Stimulated activated CD4-positive, alpha-beta T cell treated with anti-CD3 and anti-CD28 coated beads, Interleukin-1b, Interleukin-23, amount 100 ng/mL, for 48 hours (primary cell): Measurements from ENCODE around the gene TMEM132C.

ENCODE experiments used
- DNase-seq: peaks from one replicate; pipeline ENCODE4 v3.0.0-alpha.2; 2020

TMEM132C gene

DNA sequence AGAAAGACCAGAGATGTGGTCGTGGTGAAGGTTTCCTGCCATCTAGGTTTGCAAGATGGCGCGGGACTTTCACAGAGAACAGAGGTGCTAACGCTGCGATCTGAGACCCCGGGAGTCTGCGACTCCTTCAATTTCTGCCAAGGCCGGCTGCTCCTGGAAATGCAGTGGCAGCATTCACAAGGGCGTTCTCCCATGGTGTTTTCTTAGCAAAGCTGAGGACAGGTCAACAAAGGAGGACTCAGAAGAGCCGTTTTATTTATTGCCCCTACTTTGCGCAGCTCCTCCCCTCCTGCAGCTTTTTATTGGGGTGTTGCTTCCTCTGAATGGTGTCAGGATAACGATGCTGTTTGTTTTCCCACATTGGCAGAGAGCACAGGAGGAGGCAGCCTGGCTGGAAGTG lies 86.3 kb downstream of the TMEM132C start:
- no peak for DNase-seq

DNA sequence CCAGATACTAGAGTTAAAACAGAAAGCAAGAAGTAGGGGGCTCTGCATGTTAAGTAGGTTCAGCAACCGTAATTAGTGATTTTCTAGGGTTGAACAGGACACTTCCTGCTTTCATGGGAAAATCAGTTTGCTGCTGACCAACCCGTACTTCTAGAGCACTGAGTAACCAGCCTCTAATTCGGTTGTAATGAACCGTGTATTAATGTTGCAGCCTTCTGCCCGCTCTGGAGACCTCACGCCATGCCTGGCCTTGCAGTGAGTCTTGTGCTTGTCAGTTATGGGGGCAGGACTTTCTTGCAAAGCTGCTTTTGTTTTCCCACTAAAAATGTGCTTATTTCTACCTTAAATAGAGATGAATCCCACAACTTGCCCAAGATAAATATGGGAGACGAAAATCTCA lies 89.6 kb downstream of the TMEM132C start:
- DNase-seq, result no peak

DNA sequence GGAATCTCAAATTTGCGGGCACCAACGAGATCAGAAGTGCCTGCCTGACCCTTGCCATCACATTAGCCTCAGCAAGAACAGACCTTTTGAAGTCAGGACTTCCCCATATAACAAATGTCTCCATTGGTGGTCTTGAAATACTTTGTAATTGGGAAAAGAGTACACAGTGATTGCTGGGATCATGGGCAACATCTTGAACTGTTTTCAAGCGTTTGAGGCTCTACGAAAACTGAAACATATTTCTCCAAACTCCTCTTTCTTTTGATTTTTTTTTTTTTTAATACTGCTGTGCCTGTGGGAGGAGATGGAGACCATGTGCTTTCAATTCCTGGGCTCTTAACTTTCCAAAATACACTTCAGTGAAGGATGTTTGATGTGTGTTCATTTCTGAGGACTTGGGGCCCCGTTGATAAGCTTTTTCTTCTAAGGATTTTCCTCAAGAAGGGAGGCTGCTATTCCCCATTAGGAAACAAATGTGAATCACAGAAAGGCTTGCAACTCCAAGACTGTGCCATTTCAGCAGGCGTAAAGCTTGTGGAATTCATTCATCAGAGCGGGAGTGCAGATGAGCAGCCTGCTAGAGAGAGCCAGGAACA lies 94.5 kb downstream of the TMEM132C start:
- no peak for DNase-seq

DNA sequence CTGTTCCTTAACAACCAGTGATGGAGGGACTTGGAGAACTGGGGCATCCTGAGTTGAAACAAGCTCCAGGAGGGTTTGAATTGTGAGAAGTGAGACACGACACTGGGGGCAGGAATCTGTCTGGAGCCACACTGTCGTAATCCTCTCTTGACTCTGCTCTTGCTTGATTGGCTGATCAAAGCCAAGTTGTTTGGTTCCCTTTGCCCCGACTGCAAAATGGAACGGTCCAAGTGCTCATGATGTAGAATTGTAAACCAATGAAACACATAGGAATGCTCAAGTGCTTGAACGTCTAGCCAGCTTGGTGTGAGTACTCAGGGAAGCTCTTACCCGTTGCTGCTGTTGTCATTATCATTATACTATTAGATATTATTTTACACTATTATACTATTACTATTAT lies 98.1 kb downstream of the TMEM132C start:
- DNase-seq, result no peak

DNA sequence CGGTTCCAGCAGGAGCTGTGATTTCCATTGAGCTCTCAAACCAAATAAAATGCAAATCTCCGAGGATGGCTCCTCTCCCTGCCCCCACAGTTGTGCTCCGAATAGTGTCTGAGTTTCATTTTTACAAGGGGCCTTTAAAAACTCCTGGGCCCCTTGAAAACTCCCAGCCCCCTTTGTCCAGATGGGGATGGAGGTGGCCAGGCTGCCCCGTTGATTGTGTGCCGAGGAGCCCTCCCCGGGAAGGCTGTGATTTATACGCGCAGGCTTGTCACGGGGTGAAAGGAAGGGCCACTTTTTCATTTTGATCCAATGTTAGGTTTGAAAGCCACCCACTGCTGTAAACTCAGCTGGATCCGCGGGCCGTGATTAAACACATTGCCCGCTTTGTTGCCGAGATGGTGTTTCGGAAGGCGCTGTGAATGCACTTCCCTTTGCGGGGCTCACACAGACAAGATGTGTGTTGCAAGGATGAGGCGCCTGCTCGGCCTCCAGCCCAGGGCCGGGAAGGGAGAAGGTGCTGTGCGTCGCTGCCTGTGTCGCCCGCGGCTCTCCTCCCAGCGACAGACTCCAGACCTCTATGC lies 98.8 kb downstream of the TMEM132C start:
- no peak for DNase-seq

DNA sequence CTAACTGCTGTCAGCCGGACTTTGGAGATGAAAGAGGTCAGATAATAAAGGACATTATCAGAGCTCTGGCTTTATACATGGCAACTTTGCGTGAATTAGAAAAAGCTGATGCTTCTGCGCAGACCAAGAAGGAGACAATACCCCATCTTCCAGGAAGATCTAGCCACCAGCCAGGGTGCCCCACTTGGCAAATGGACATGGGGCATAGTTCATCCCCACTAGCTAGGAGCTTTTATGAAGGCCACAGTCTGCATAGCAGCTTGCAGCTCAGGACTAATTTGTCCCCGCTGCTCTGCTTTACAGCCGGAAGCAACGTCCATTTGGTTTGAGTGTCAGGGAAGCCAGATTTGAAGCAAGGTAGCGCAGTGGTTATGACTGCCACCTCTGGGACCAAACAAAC lies 101.0 kb downstream of the TMEM132C start:
- DNase-seq, result no peak

DNA sequence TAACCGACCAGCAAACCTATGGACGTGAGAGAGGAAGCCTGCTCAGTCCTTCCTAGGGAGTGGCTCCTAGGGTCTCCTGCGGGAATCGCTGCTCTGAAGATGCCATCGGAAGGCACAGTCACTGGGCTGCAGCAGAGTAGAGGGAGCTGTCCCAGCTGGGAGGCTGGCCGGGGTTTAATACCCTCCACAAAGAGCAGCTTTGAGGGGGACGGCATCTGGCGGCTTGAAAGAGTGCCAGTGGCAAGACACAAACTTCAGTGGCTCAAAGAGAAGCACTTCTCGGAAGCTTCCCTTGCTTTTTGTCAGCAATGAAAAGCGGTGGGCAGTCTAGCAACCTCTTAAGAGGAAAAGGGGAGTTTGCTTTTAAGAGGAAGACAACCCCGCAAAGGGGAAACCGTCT lies 114.6 kb downstream of the TMEM132C start:
- DNase-seq, result no peak

DNA sequence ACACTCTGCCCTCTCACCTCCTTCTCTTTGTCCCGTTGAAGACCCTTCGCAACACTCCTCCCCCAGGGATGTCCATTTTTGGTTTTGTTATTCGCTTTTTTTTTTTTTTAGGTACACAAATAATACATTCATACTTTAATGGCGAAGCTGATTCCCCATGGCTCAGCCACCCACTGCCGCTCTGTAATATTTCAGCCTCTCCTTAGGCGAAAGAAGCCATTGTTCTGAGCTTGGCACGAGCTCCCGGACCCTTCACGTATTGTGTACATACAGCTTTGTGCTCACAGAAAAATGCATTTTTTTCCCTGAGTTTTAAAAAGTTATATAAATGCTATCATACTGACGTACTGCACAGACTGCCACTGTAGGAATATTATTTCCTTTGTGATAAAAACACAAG lies 115.0 kb downstream of the TMEM132C start:
- DNase-seq, result no peak

DNA sequence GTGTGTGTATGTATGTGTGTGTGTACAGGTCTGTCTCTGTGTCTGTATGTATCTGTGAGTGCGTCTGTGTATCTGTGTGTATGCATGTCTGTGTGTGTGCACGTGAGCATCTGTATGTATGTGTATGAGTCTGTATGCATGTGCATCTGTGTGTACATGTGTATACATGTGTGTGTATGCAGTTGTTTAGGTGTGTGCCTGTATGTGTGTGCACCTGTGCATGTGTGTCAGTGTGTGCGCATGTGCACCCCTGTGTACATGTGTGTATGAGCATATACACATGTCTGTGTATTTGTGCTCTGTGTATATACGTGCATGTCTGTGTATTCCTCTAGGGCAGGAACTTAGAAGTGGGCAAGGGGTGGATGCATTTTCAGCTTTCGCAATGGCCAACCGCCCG lies 116.0 kb downstream of the TMEM132C start:
- DNase-seq, result no peak

DNA sequence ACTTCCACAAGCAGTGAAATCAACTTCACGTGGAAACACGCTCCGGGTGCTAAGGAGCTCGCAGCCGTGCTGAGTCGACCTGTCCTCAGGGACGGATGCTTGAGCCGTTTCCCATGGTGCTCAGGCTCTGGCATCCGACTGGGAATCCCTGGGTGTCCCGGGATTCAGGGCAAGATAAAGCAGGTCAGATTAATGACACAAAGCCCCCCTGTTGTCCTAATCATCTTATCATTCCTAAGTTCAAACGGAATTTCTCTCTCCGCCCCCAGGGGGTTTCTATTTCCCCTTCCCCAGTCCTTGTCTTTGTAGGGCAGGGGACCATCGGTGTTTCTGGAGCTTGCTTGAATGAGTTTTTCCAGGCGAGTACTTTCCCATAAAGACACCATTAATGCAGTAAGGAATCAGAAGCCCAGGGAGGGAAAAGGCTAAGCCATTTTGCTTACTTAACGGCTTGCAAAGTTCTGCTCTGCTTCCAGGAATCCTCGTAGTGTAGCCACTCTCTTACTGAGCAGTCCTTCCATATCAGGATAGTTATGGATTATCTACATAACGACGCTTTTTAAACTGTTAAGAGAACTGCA lies 116.5 kb downstream of the TMEM132C start:
- DNase-seq, result no peak

DNA sequence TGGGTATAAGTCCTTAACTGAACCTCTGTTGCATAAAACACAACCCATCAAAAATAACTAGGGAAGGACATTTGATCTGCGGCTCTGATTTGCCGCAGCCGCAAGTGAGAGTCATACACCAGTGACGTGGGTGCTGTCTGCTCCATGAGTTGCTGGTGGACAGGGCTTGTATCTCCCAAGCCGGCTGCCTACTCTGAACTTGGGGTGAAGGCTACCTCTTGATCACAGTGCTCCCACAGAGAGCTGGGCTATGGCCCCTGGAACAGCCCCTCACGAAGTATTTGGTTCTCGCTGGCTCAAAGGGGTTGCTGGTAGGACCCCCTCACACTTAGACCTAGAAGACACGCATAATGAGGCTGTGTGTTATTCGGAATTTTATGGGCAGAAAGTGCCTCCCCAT lies 118.8 kb downstream of the TMEM132C start:
- DNase-seq, result no peak

DNA sequence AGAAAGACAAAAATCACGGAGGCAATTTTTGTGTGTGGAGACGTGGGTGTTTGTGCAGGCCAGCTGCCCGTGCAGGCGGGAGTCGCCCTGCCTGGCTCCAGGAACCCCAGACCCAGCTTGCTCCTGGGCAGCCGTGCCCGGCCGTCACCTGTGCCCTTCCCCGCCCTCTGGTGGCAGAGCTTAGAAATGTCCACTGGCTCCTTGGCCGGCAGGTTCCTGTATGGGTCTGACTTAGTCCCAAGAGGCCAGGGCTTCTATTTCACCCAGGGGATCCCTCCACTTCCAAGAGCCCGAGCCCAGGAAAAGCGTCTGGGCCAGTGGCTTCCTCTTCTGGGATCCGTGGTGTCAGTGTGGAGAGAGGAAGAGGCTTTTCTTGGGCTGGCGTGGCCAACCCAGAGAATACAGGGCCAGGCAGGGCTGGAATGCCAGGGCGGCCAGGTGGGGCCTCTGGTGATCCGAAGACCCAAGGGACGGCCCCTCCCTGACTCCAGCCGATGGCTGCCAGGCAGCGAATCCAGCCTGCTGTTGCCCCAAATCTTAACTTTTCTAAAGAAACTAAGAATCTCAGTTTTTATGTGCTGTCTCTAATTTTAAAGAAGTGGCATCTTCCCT lies 120.9 kb downstream of the TMEM132C start:
- DNase-seq, result peak; percentile 6

DNA sequence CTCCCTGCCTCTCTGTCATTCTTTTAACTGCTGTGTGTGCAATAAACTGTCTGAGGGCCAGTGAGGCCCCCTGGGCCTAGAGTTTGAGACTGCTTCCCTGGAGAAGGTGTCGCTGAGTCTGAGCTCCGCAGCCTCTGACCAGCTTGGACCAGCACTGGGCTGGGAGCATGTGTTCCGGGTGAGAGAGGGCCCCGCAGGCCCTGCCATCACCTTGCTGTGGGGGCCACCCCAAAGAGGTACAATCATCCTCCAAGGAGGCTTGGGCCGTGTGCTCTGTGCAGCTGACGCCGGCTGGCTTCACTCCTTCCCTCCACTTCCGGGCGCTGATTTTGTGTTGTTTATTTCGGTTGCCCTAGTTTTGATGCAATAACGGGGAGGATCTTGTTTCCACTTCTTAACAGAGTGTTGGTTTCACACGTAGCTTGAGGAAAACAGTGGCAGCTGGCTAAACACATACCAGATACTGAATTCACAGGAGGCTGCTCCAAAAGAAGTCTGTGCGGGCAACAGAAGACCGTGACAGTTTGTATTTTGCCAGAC lies 121.6 kb downstream of the TMEM132C start:
- no peak for DNase-seq

DNA sequence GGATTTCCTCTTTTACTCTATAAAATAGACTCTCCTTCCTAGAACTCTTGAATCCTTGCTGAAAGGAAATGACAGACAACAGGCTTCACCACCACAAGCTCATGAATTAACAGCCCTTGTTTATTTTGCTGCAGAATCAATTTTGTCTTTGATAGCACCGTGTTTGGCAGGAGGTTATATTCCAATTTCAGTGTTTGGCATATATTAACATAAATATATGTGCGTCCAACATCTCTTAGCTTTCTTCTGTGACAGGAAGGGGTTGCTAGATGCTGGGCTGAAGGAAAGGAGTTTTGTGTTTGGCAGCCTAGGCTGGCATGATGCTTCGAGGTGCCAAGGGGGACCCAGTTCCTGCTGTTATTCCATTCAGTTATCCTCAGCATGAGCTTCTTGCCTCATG lies 126.4 kb downstream of the TMEM132C start:
- no peak for DNase-seq

DNA sequence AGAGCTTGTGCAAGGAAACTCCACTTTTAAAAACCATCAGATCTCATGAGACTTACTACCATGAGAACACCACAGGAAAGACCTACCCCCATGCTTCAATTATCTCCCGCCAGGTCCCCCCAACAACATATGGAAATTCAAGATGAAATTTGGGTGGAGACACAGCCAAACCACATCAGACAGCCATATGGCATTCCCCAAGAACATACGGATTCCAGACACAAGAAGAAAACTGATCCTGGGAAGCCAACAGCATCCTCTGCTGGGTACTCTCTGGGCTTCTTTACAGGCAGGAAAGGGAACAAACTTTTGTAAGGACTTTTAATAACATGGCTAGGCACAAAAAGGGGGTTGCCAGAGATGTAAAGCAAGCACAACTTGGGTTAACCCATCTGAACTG lies 127.2 kb downstream of the TMEM132C start:
- no peak for DNase-seq

DNA sequence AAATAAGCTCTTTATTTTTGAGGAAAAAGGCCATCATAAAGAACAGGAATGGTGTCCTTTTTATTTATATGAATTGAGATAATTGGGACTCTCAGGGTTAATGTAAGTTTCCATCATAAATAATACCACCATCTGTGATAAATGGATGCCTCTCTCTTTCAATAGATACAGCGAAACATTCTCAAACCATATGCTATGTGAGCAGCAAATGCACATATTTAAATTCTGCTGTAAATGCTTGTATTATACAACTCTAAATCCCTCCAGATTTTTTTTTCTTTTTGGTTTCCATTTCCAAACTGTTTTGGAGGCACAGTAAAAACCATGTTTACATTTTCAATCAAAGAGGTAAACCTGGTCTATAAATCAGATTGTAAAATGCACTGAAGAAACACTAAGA lies 132.3 kb downstream of the TMEM132C start:
- no peak for DNase-seq

DNA sequence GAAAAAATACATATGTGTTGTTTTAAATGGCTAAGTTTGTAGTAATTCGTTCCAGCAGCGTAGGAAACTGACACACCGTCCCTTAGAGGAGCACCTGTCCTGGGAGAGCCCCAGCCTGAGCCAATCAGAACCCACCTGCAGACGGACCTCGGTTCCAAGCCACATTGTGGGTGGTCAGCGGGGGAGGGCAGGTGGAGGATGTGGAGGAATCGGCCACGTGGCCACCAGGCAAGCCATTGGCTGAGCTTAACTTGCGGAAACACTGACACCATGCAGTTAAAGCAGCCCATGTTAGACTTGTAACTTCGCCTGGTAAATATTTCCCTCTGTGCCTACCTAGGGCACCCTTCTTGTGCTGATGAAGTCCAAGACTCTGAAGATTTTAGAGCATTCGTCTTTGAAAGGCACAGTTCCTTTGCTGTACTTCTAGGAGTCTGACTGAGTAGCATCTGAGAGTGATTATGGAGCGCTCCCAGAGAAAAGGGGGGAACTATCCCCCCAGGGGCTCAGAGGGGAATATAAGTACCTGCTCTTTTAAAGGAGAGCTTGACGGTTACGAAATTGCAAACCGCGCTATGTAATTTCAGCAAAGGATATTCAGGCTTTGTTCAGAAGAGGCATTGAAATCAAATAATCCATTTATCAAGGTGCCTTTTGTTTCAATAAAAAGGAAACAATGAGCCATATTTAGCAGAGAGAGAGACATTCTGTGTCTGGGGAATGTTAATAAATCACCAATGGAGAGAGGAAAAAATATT lies 135.7 kb downstream of the TMEM132C start:
- no peak for DNase-seq

DNA sequence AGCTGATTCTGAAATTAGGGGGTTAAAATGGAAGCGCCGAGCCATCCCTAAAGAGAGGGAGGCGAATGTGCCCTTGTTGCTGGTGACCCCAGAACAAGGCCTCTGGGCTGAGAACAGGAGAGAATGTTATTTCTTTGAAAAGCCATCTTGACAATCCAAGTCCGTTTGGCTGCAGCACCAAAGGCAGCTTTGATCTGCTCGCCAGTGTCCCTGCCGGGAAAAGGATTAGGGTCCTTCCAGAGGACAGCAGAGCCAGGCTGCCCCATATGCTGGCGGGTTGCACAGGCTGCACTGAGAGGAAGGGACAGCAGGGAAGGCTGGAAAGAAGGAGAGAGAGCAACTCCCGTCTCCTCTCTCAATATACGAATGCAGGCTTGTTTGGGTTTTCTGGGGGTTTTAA lies 141.7 kb downstream of the TMEM132C start:
- no peak for DNase-seq

DNA sequence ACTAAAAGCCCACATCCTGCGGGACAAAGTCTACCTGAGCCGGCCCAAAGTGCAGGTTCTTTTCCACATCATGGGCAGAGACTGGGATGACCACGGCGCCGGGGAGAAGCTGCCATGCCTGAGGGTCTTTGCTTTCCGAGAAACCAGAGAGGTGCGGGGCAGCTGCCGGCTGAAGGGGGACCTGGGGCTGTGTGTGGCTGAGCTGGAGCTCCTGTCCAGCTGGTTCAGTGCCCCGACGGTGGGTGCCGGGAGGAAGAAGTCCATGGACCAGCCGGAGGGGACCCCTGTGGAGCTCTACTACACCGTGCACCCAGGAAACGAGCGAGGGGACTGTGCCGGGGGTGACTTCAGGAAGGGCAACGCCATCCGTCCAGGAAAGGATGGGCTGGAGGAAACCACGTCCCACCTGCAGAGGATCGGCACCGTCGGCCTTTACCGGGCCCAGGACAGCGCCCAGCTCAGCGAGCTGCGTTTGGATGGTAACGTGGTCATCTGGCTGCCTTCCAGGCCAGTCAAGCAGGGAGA lies 148.1 kb downstream of the TMEM132C start:
- DNase-seq, result no peak

DNA sequence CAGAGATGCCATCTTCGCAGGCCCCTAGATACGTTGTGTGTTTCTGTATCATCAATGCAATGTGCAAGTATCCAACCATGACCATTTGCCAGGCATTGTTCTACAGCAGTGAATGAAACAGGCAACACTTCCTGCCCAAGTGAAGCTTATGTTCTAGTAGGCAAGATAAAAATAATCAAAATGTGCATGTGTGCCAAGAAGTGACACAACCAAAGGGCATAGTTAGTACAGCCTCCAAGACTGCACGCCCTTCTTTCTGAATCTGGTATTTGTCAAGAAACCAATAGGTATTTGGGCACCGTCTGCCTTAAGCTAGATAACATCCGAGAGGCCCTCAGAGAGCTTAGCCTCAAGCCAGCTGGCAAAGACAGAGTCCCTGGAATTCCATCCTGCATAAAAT lies 152.0 kb downstream of the TMEM132C start:
- DNase-seq, result no peak

DNA sequence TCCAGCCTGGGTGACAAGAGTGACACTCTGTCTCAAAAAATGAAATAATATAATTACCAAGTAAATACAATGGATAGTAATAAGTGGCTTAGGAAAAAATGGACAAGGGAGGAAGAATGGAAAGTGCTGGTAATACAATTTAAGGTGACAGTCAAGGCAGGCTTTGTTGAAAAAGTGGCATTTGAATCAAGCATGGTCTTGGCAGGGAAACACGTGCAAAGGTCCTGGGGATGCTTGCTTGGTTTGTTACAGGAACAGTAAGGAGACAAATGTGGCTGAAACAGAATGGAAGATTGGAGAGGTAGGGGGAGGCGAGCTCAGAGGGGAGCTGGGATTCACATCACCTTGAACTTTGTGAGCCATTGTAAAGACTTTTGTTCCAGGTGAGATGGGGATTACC lies 153.2 kb downstream of the TMEM132C start:
- no peak for DNase-seq

DNA sequence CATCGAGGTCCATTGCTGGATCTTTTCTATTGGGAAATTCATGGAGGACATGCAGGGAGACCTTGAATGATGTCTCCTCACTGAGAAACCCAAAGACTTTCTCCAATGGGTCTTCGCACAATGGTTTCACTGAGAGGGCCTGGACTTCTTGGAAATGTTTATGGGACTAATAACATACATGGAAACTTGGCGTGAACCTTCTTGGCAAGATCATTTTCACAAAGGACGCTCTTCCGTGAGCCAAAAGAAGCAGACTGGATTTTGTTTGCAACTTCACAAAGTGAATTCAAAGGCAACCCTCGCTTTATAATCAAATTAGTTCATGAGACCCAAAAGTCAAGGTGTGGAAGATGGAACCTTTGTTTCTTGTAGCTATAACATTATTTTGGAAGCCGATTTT lies 154.4 kb downstream of the TMEM132C start:
- no peak for DNase-seq

DNA sequence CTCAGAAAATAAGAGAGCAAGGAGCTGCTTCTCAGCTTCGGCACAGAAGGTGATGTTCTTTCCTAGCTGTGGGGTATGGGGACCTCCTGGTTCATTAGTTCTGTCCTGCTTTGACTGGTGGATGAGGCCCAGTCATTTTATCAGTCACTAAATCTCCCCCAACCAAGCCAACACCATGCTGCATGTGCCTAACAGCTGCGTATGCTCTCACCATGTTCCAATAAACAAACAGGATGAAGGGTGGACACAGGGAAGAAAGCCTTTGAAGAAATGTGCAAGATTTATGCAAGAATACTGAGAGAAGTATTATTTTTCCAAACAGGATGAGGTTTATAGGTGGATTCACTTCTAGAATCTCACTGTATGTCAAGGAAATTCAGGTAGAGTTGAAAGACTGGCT lies 156.2 kb downstream of the TMEM132C start:
- DNase-seq, result no peak
